GM21786 (cell line): ENCODE results near the gene EFNA2.

Source experiments
- ATAC-seq: cut with Tn5 transposase; IDR thresholded peaks from one replicate; pipeline ENCODE4 v1.9.1; 2021; ENCODE audit not compliant: unreplicated experiment

EFNA2 gene

GRCh38 chr19:1259876-1260748, 25.6 kb upstream of the EFNA2 start:
- peak; percentile 10 for ATAC-seq

GRCh38 chr19:1260749-1261537, 24.7 kb upstream of the EFNA2 start:
- ATAC-seq = peak; percentile 35

GRCh38 chr19:1261538-1261797, 24.2 kb upstream of the EFNA2 start:
- ATAC-seq = no peak

- ATAC-seq = no peak
Observed at GRCh38 chr19:1261798-1262622, 23.7 kb upstream of the EFNA2 start.

GRCh38 chr19:1262623-1263123, 23.0 kb upstream of the EFNA2 start:
- ATAC-seq = no peak

GRCh38 chr19:1263188-1263587, 22.5 kb upstream of the EFNA2 start:
- no peak for ATAC-seq

GRCh38 chr19:1264801-1265614, 20.7 kb upstream of the EFNA2 start:
- no peak for ATAC-seq

GRCh38 chr19:1265615-1266128, 20.0 kb upstream of the EFNA2 start:
- ATAC-seq = no peak

- ATAC-seq = peak; percentile 29
Observed at GRCh38 chr19:1266129-1266915, 19.4 kb upstream of the EFNA2 start.

- peak; percentile 4 for ATAC-seq
Observed at GRCh38 chr19:1266916-1267476, 18.7 kb upstream of the EFNA2 start.

GRCh38 chr19:1267477-1268225, 18.0 kb upstream of the EFNA2 start:
- no peak for ATAC-seq

GRCh38 chr19:1268226-1269064, 17.2 kb upstream of the EFNA2 start:
- no peak for ATAC-seq

- ATAC-seq = peak; percentile 59
Observed at GRCh38 chr19:1269065-1269477, 16.6 kb upstream of the EFNA2 start, which contains the start of gene CIRBP. CIRBP (plus strand) TSS chr19:1269332; CDS start chr19:1270934, 1,602 bp downstream.

GRCh38 chr19:1269478-1270212, 16.0 kb upstream of the EFNA2 start:
- peak; percentile 15 for ATAC-seq

GRCh38 chr19:1270213-1270853, 15.3 kb upstream of the EFNA2 start:
- no peak for ATAC-seq

- ATAC-seq = no peak
Observed at GRCh38 chr19:1270854-1271527, 14.7 kb upstream of the EFNA2 start.
